HG03025 (cell line): ENCODE results near the gene RNF41.
"Not testable (repeated sequence)": the region's sequence is repeated elsewhere in the genome, so short reads cannot be mapped to it uniquely, and the experiment has no call there.

Experiments
- ATAC-seq: cut with Tn5 transposase; IDR thresholded peaks from one replicate; pipeline ENCODE4 v1.9.1; 2021; ENCODE audit warnings: mild to moderate bottlenecking, moderate library complexity; ENCODE audit not compliant: unreplicated experiment, low FRiP score

Gene RNF41

GRCh38 chr12:56156464-56157200 lies 65.1 kb downstream of the RNF41 start:
- ATAC-seq: not testable (repeated sequence)

- ATAC-seq: no peak
Observed at GRCh38 chr12:56155256-56155845, 66.4 kb downstream of the RNF41 start.

GRCh38 chr12:56154818-56155217 lies 66.9 kb downstream of the RNF41 start:
- no peak for ATAC-seq

GRCh38 chr12:56154246-56154771 lies 67.4 kb downstream of the RNF41 start:
- ATAC-seq: no peak

- no peak for ATAC-seq
Observed at GRCh38 chr12:56153678-56154065, 68.0 kb downstream of the RNF41 start.

GRCh38 chr12:56152756-56153677 lies 68.7 kb downstream of the RNF41 start:
- no peak for ATAC-seq
